ENCODE measurements around the gene OR10Z1.

OR10Z1 gene

DNA sequence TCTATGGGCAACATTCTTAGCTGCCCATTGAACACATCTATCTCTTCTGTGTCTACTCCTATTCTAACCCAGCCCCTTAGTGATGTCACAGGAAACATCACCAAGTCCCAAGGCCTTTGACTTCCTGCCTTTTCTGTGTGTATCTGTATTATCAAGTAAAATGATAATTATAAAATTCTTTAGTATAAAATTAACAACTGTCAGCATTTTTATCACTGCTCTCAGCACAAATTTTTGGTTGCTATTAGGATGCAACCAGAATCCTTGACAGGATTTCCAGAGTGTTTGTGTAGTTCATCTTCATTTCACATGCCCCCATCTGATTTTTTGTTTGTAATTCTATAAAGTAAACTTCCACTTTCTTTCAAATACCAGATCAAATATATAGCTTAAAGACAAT lies 33.8 kb downstream of the OR10Z1 start:
- Histone ChIP-seq H3K27me3 (ENCODE audit: insufficient read depth, poor library complexity, severe bottlenecking) (no peaks in the 10 kb centered on the region), H3K4me1 (ENCODE audit: insufficient read depth, poor library complexity, severe bottlenecking) (no peaks in the 10 kb centered on the region), H3K4me3 (ENCODE audit: severe bottlenecking) (no peak overlapping the region), H3K27ac (ENCODE audit: poor library complexity, severe bottlenecking) (no peak overlapping the region), H3K36me3 (ENCODE audit: low read depth) (no peaks in the 10 kb centered on the region), H3K9me3 (ENCODE audit: severe bottlenecking) (no peaks in the 10 kb centered on the region)
- DNase-seq (ENCODE audit: low spot score) (no peak), ATAC-seq (ENCODE audit: low read depth) (no peak)
- TF ChIP-seq, protein P1, sequence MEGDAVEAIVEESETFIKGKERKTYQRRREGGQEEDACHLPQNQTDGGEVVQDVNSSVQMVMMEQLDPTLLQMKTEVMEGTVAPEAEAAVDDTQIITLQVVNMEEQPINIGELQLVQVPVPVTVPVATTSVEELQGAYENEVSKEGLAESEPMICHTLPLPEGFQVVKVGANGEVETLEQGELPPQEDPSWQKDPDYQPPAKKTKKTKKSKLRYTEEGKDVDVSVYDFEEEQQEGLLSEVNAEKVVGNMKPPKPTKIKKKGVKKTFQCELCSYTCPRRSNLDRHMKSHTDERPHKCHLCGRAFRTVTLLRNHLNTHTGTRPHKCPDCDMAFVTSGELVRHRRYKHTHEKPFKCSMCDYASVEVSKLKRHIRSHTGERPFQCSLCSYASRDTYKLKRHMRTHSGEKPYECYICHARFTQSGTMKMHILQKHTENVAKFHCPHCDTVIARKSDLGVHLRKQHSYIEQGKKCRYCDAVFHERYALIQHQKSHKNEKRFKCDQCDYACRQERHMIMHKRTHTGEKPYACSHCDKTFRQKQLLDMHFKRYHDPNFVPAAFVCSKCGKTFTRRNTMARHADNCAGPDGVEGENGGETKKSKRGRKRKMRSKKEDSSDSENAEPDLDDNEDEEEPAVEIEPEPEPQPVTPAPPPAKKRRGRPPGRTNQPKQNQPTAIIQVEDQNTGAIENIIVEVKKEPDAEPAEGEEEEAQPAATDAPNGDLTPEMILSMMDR (IDR thresholded peaks at IDR 0.05; ENCODE audit: poor library complexity, severe bottlenecking): no peak

DNA sequence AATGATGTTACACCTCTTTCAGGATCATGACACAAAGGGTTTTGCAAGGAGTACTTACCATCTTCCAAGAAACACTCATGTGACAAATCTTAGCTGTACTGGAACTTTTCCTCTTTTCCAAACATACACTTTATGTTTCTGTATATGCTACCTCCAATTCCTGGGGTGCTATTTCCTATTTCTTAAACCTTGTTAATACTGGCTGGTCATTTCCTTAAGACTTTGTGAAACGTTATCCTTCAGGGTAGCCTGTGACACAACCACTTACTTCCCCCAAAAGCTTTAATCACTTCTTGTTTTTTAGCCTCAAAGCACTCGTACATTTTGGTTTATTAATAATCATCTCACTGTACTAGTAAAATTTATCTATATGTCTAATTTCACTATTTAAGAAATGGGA lies 39.4 kb downstream of the OR10Z1 start:
- Histone ChIP-seq H3K9me3 (ENCODE audit: severe bottlenecking) (no peaks in the 10 kb centered on the region), H3K4me1 (ENCODE audit: insufficient read depth, poor library complexity, severe bottlenecking) (no peaks in the 10 kb centered on the region), H3K27me3 (ENCODE audit: insufficient read depth, poor library complexity, severe bottlenecking) (no peaks in the 10 kb centered on the region), H3K27ac (ENCODE audit: poor library complexity, severe bottlenecking) (no peak overlapping the region), H3K4me3 (ENCODE audit: severe bottlenecking) (no peak overlapping the region), H3K36me3 (ENCODE audit: low read depth) (no peaks in the 10 kb centered on the region)
- ATAC-seq (ENCODE audit: low read depth) (no peak), DNase-seq (ENCODE audit: low spot score) (no peak)
- TF ChIP-seq, protein P1 (IDR thresholded peaks at IDR 0.05; ENCODE audit: poor library complexity, severe bottlenecking): no peak

DNA sequence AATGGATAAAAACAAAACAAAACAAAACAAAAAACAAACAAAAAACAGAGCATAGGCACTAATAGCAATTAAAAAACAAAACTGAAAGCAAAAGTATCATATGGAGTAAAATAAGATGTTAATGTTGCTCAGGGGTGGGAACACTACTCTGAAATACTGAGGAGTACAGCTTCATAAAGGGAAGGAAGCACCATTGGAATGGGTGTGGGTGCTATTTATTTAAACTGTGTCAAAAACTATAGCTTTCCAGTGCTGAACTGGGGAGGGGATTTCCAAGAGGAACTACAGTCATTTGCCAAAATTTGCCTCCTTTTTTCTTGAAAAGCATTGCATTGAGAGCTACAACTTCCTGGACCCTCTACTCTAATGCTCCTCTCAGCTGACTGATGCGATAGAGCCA lies 41.4 kb downstream of the OR10Z1 start:
- no peaks in the 10 kb centered on the region for H3K4me1 ChIP-seq (ENCODE audit: insufficient read depth, poor library complexity, severe bottlenecking)
- ATAC-seq (ENCODE audit: low read depth) (no peak), DNase-seq (ENCODE audit: low spot score) (no peak)
- no peak overlapping the region for H3K27ac ChIP-seq (ENCODE audit: poor library complexity, severe bottlenecking)
- H3K36me3 ChIP-seq (ENCODE audit: low read depth): no peaks in the 10 kb centered on the region
- peaks cover 5% of the 10 kb centered on the region for H3K27me3 ChIP-seq (ENCODE audit: insufficient read depth, poor library complexity, severe bottlenecking)
- TF ChIP-seq, protein P1 (IDR thresholded peaks at IDR 0.05; ENCODE audit: poor library complexity, severe bottlenecking): no peak
- no peaks in the 10 kb centered on the region for H3K9me3 ChIP-seq (ENCODE audit: severe bottlenecking)
- H3K4me3 ChIP-seq (ENCODE audit: severe bottlenecking): no peak overlapping the region

DNA sequence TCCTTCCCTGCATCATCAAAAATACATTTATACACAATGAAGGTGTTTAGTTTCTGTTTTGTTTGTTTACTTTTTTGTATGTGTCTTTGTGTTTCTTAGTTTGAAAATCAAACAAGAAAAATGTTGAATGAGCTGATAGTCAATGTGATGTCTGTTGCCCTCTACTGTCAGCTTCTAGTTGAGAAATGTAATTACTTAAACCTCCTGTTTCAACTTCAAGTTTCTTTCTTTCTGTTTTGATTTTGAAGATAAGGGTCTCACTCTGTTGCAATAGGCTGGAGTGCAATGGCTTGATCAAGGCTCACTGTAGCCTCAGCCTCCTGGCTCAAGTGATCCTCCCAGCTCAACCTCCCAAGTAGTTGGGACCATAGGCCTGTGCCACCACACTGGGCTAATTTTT lies 44.0 kb downstream of the OR10Z1 start:
- Histone ChIP-seq H3K4me3 (ENCODE audit: severe bottlenecking) (no peak overlapping the region), H3K36me3 (ENCODE audit: low read depth) (no peaks in the 10 kb centered on the region), H3K27me3 (ENCODE audit: insufficient read depth, poor library complexity, severe bottlenecking) (peaks cover 5% of the 10 kb centered on the region), H3K27ac (ENCODE audit: poor library complexity, severe bottlenecking) (no peak overlapping the region), H3K9me3 (ENCODE audit: severe bottlenecking) (no peaks in the 10 kb centered on the region), H3K4me1 (ENCODE audit: insufficient read depth, poor library complexity, severe bottlenecking) (no peaks in the 10 kb centered on the region)
- TF ChIP-seq, protein P1 (IDR thresholded peaks at IDR 0.05; ENCODE audit: poor library complexity, severe bottlenecking): no peak
- ATAC-seq (ENCODE audit: low read depth) (no peak), DNase-seq (ENCODE audit: low spot score) (no peak)

DNA sequence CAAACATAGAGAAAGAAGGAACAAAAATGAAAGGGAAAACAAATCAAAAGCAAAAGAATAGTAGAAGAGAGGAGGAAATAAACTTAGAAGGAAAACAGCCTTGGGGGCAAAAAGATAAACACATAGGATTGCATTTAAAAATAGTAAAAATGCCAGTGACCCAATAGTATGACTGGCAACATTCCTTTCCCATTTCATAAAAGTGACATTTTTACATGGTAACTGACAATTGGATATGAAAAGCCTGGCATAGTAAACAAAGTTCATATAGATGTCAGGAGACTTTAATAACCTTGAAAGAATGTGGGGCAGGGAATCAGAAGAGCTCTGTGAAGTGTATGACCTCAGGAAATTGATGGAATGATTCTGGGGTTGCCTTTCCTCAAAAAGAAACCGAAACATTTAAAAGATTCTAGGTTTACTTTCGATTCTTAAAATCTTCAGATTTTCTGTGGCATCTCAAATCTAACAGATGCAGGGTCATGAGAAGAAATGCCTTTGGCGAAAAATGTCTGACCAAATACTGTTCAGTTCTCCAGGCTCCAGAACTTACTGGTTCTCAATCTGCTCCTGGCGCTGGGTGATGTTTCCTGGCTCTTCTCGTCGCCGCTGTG lies 47.8 kb downstream of the OR10Z1 start:
- Histone ChIP-seq H3K27ac (ENCODE audit: poor library complexity, severe bottlenecking) (no peak overlapping the region), H3K9me3 (ENCODE audit: severe bottlenecking) (no peaks in the 10 kb centered on the region), H3K36me3 (ENCODE audit: low read depth) (no peaks in the 10 kb centered on the region), H3K4me1 (ENCODE audit: insufficient read depth, poor library complexity, severe bottlenecking) (no peaks in the 10 kb centered on the region), H3K27me3 (ENCODE audit: insufficient read depth, poor library complexity, severe bottlenecking) (peaks cover 5% of the 10 kb centered on the region), H3K4me3 (ENCODE audit: severe bottlenecking) (no peak overlapping the region)
- TF ChIP-seq, protein P1 (IDR thresholded peaks at IDR 0.05; ENCODE audit: poor library complexity, severe bottlenecking): no peak
- DNase-seq (ENCODE audit: low spot score) (no peak), ATAC-seq (ENCODE audit: low read depth) (no peak)

All from RWPE2 (cell line).